HG03025 (cell line): ENCODE measurements around the gene CCDC71.

Experiments
- ATAC-seq: cut with Tn5 transposase; IDR thresholded peaks from one replicate; pipeline ENCODE4 v1.9.1; 2021; ENCODE audit warnings: mild to moderate bottlenecking, moderate library complexity; ENCODE audit not compliant: unreplicated experiment, low FRiP score

CCDC71 gene

DNA sequence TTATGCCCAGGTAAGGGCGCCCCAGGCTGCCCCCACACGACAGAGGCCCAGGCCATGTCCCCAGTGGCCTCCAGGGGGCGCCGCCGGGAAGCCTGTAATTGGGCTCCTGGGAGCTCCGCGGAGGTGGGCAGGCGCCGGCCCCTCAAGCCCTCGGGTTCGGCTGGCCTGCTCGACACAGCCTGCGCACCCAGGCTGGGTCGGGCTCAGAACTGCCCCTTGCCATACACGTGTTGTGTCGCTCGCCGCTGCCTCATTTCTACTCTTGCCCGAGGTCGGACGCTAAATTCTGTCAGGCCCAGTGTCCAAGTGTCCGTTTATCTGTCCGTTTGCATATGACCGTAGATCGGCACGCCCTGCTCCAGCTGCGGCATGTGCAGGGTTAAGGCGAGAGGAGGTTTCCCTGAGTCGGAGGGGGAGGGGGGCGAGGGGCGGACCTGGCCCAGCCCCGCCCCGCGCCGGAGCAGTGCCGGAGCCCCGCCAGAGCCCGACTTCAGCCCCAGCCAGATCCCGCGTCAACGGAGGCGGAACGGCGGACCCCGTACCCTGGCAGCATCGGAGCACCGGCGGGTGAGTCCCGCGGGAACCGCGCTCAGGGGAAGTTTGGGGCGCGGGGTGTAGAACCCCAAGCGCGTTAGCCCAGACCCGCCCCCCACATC is 5.1 kb upstream of the CCDC71 start, which contains the start of gene KLHDC8B:
Gene KLHDC8B (plus strand): TSS at position 480 of the 656 bp plus-strand sequence. CDS start 1,172 bp downstream, outside the sequence.
- no peak for ATAC-seq

DNA sequence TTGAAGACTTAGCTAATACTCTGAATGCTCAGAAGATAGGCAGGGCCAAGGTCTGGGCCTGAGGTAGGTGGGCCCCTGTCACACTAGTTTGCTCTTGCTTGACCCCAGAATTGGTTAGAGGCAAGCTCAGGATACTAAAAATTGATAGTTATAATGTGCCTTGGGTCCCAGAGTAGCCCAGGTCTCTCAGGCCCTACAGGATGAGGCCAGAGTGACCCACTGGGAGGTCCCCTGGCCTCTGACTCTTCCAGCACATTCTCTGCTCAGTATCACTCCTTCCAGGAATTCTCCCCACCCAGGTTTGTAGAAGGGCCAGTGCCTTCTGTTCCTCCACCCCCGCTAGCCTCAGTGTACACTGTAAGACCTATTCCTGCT is 4.6 kb upstream of the CCDC71 start:
- ATAC-seq, result no peak

DNA sequence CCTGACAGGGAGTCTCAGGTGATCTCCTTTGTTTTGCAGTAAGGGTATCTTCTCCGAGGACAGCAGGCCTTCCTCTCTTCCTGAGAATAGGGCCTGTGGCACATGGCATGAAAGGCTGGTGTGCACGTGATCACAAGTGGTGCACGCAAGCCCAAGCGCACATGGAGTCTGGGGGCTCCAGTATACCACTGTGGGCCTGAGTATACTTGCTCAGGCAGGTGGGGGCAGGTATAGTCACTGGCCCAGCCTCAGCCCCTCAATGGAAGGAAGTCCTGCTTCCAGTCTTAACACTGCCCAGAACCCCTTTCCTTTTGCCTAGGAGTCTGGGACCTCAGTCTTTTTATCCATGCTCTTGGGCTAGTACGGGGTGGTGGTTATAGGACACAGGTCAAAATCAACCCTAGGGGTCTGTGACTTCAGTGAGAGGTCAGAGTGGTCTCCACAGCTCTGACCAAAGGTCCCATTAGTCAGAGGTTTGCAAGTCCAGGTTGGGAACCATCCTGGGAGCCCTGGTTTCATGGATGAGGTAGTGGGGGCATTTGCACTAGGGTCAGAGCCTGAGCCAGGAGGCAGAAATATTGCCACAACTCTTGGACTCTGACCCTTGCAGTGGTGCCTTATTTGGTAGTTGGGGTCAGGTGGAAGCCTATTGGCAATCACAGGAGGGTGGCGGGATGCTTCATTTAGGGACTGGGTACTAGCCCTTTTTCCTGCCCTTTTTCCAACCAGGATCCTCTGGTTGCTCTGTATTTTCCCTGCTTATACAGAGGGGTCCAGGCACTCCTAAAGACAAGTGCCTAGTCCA is 823 bp upstream of the CCDC71 start:
- no peak for ATAC-seq

DNA sequence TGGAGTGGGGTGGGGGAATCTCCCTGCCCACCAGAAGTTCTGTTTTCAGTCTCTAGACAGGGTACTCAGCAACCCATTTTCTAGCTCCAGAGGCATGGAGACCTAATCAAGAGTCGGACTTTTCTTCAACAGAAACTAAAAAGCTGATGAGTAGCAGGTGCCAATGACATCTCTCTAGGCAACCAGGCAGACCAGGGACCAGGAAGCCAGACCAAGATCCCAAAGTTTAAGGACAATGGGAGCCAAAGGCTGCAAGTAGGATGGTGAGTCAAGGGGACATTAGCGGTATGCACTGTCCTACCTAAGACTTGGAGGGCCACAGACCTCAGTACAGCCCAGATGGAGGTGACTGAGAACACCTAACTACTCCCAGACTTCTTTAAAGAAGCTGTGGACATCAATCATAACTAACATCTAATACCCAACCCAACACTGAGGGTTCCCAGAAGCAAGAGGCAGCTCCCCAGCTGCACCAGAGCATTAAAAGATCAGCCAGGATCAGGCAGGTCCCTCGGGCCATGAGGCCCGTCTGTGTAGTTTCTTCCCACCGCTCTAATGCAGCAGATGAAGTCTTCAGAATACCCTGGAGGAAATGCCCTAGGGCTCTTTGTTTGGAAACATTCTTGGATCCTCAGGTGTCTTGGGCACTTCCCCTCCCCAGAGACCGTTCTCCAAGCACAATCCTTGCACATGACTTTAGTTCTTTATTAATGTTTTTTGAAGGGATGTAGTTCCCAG is 979 bp downstream of the CCDC71 start:
- no peak for ATAC-seq

DNA sequence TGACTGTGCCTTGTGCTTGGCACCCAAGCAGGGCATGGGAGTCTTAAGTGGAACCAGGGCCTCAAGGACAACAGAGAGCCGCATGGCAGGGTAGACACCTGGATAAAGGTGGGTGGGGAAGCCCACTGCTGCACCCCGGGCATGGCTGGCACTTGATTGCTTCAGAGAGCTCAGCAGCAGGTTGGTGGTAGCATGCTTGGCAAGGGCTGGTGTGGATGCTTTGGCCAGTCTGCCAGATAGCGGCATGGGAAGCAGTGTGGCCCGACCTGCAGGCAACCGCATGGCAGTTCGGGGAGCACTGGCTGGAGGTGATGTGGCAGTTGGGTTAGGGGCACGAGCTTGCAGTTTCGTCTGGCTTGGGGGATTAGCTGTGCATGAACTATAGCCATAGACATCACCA is 2.5 kb downstream of the CCDC71 start:
- no peak for ATAC-seq

DNA sequence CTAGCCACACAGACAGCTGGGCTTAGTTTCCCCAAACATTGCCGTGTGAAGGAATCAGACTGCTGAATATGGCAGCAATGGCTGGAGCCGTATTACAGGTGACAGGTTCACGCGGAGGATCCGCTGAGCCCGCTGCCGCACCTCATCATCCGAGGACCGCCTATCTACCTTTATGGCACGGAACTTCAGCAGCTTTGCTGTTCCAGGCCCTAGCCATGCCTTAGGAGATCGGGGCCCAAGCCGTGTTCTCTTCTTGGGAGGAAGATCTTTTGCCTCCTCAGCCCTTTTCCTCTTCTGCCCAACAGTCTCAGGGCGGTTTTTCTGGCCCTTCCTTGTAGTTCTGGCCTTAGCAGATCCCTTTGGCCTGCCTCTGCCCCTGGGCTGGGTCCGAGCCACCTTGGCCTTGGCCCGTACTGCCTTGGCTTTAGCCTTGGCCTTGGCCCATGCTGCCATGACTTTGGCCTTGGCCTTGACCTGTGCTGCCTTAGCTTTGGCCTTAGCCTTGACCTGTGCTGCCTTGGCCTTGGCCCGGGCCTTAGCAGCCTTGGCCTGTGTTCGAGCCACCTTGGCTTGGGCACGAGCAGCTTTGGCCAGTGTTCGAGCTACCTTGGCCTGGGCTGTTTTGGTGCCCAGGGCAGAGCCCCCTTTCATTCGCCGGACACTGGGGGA is 3.2 kb downstream of the CCDC71 start:
- no peak for ATAC-seq

DNA sequence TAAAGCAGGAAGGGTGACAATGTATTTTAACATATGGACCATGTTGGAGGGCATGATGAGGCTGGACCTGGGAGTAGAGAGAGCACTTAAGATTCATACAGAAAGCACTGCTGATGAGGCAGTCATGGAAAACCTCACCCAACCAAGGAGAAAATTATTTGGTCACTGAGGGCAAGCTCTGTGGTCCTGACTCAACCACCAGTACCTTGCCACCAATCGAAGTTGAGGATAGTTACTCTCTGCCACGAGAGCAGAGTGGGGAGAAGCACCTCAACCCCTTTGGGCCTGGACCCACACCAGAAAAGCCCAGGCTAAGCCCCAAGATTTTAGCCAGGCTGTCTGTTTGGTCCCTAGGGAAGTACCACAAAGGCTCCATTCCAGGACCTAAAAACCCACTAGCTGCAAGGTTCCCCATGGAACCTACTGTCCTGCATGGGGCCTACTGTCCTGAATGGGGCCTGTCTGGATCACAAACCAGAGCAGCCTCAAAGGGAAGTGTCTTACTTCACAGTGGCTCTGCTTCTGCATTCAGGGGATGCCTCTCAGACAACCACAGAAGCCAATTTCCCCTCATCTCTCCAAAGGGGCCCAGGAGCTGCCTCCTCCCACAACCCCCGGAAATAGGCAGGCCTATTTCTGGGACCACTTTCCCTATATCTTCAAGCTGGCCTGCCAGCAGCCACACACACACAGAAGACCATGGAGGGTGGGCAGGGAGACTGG is 4.2 kb downstream of the CCDC71 start:
- ATAC-seq, result no peak

DNA sequence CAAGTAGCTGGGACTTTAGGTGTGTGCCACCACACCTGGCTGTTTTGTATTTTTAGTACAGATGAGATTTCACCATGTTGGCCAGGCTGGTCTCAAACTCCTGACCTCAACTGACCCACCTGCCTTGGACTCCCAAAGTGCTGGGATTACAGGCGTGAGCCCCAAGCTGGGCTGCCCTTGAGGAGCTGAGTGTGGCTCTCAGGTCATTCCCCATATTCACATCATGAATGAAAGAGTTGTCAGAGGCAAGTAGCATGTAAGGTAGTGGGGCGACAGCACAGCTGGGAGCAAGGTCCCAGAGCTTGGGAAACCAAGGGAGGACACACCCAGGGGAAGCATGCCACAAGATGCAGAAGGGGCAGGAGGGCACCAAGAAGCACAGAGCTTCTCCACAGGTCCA is 4.9 kb downstream of the CCDC71 start:
- ATAC-seq, result no peak

DNA sequence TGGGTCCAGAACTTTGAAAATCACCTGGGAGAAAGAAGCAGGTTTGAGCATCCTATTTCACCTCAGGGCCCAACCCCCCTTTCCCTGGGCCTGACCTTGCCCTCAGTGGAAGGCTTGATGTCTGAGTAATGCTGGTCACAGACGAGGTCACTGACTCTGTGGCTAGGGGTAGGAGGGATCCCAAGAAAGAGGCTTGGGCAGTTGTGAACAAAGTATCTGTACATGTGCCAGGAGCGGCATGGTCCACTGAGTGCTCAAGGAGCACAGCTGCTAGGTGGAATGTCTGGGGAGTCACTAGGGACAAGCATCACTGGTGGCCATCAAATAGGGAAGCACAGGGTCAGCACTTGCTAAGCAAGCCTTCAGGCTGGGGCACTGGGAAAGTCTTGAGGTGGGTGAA is 7.3 kb downstream of the CCDC71 start:
- ATAC-seq, result no peak

DNA sequence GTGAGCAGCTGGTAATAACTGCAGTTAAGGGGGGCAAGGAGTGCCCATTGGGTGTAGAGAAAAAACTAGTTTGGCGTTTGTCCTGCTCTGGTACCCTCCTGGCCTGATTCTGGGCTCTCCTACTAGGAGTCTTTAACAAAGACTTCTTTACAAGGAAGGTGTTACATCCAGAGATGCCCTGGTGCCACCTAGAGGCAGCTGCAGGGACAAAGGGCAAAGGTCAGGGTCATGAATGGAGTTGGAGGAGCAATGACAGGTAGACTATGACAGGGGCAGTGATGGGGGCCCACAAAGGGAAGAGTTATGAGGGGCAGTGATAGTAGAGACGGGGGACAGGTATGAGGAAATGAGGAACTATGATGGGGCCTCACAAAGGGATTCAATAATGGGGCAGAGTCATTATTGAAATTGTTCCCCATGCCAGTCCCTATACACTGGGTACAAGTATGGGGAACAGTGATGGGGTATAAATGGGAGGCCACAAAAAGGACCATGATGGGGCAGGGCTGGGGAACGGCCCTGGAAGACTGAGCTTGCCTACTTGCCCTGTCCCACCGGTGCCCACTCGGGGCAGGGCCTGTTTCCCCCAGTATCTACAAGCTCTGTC is 7.9 kb downstream of the CCDC71 start:
- no peak for ATAC-seq

DNA sequence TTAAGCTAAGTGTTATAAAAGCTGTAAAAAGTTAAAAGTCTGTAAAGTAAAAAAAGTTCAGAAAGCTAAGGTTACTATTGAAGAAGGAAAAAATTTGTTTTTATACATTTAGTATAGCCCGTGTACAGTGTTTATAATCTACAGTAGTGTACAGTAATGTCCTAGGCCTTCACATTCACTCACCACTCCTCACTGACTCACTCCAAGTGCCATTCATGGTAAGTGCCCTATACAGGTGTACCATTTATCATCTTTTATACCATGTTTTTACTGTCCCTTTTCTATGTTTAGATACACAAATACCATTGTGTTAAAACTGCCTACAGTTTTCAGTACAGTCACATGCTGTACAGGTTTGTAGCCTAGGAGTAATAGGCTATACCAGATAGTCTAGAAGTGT is 8.8 kb downstream of the CCDC71 start:
- ATAC-seq, result no peak

DNA sequence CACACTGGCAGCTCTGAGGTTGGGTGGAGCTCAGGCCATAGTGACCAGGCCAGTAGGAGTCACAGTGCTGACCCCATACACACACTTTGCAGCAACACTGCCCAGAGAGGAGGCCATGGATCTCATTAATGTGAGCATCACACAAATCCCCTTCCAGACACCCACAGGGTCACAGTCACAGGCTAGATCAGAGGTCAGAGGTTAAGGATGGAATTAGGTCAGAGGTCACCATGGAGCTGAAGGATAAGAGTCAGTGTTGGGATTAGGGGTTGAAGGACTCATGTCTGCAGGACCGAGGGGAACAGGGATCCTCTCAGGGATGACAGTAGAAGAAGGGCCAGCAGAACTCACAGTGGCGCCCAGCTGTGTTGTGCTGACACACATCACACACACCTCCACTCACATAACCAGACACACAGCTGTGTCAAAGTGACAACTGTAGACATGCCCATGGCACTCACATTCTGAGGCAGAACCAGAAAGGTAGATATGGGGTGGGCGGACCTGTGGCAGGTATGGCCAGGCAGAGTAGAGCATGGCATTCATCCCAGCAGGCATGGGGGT is 12.7 kb downstream of the CCDC71 start:
- no peak for ATAC-seq

DNA sequence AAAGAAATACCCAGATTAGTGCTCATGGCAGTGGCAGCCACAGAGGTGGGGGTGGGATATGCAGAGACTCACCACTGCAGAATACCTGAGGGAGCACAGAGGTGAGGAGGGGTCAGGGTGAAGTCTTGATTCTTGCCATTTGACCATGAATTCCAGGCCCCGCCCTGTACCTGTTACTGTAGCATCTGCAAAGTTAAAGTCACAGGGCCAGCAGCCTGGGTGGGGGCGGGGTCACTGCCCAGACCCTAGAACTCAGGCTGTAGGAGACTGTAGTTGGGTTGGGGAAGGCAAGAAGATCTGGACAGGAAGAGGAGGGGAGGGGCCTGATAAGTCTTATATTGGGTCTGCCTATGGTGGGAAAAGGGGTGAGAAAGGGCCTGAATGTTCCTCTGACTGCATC is 14.5 kb downstream of the CCDC71 start:
- ATAC-seq, result no peak

DNA sequence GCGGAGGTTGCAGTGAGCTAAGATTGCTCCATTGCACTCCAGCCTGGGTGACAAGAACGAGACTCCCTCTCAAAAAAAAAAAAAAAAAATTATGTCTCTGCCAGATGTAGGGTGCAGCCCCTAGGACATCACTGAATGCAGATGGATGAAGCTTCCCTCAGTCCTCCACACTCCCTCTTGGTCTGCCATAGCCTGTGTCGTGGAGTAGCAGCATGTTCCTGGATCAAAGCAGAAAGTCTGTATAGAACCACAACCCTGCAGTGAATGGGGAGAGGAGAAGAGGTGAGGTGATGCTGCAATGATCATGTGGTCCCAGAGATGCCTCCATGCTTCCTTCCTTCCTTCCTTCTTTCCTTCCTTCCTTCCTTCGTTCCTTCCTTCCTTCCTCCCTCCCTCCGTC is 18.0 kb downstream of the CCDC71 start:
- no peak for ATAC-seq

DNA sequence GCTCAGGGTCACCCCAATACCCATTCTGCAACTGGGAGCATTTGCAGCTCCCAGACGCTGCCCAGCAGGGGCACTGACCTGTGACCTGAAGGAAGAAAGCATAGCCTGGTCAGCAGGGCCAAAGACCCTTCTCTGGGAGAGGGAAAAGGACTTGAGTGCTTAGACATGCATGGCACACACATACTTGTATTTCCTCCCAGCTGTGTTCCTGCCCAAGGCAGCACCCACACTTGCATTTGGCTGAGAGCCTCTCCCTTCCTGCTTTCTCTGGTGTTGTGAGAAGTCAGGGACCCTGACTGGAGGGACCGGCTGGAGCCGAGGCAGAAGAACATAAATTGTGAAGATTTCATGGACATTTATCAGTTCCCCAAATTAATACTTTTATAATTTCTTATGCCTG is 26.1 kb downstream of the CCDC71 start:
- no peak for ATAC-seq

DNA sequence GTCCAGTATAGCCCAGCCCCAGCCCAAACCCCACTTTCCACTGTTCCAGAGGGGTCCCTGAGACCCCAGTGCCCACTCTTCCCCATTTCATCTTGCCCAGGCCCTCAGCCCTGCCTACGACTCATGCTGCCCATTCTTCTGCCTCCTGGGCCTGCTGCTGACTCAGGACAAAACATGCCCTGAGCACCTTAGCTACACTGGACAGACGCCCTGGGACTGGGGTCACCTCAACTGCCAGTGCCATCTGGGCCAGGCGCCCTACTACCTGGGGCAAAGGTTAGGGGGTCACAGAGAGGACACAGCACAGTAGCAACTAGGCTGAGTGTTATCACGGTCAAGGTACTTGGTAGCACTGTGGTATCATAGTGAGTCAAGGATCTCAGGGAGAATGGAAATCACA is 30.6 kb downstream of the CCDC71 start:
- no peak for ATAC-seq

DNA sequence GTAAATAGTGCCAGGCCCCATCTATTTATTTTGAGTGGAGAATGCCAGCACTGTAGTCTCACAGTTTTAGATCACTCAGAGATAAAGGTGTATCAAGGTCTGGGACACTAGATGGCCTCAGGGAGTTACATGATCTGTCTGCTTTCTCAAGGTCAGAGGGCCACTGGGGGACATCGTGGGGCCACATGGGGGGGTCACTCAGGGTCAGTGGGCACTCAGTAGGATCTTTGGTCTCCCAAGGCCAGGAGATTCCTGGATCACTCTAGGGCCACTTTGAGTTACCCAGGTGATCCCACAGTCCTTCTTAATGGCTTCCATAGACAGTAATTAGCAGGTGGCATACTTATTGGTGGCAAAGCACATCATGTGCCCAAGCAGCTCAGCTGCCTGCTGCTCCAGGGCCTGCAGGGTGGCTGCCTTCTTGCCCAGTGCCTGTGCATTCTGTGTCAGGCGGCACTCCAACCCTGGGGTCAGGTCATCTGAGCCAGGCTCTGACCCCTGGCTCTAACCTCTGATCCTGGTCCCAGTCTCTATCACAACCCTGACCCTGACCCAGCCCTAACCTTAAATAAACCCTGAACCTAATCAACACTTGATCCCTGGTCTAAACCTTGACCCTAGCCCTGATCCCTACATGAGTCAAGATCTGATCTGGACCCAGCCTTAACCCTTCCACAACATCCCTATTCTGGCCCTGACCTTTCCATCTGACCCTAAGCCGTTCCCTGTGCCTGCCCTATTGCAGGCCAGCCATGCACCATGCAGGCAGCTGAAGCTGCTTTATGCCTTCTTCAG is 31.5 kb downstream of the CCDC71 start:
- no peak for ATAC-seq

DNA sequence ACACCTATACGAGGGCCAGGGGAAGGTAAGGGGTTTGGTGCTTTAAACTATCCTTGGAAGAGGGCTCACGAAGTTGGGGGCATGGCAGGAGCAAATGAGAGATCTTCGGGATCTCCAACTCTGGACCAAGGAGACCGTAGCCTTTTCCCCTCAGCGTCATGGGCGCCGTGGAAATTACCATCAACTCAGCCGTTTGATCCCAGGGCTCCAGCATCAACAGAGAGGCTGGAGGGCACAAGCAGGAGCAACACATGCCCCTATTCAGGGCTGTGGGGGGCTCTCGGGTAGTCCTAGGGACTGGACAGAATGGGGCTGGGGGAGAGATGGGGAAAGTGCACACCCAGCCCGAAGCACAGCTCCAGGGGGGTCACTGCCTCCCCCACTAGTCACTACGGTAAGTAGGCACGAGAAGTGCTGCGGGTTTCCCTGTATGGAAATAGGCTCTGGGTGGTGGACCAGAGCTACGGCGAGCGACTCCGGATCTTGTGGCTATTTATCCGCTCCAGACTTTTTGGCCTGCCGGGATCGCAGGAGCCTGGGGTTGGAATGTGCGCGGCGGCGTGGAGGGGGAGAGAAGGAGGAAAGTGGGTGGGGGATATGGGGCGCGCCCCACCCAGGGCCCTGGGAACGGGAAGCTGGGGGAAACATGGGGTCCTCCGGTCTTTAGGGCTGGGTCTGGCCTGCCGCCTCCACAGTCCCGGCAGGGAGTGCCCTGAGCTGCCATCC is 32.7 kb downstream of the CCDC71 start:
- ATAC-seq, result no peak
